ENCODE measurements around the gene HOXB9. TPM values are rescaled to one million over a fixed set of nuclear protein-coding genes. Genes with fewer than 3 reads are reported as not detected.

The HOXB9 gene
- total and polyA plus RNA-seq, 2 donors (not counting 3 experiments of a cell fraction or from before 2014, with no cell fraction given): 0.79 to 1.1 TPM

DNA sequence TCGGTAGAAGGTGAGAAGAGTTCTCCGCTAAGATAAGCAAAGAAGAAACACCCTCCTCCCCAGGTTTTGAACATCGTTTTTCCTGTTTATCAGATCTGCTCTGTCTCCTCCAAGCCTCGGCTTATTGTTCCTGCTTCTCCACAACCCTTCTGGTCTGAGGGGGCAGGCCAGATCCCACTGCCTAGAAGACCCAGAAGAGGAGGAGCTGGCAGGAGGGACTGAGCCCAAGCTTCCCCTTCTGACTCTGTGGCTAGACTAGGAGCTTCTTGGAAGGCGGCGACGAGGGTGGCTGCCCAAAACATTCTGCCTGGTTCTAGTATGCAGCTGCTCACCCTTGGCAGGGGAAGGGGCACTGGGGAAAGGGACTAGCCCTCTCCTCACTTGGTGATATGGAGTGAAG is 27.4 kb downstream of the HOXB9 start:
- intact Hi-C loops (cut with micrococcal nuclease): no loop called here
- H2AFZ ChIP-seq (ENCODE audit: low read depth, low read length): no peak overlapping the region
- no peaks in the 10 kb centered on the region for H3K9me3 ChIP-seq (replicated peaks; ENCODE audit: control insufficient read depth, insufficient read depth, low read length)
- no peak for DNase-seq (ENCODE audit: low read depth, low spot score)
- BruUV-seq (replicated peaks): no TSS peak
- TF ChIP-seq CTCF (IDR thresholded peaks at IDR 0.05; ENCODE audit: extremely low read depth in 1 of 2, insufficient read depth in 1 of 2, low read depth in 1 of 2, low read length in 2 of 2) (no peak), GATA2 (IDR thresholded peaks at IDR 0.05; ENCODE audit: insufficient read depth, insufficient read length, low read depth, low read length) (no peak), POLR2A (IDR thresholded peaks at IDR 0.05; ENCODE audit: low read depth, low read length) (no peak), EZH2 (IDR thresholded peaks at IDR 0.05; ENCODE audit: borderline replicate concordance, low read depth, low read length, severe bottlenecking) (no peak), MYC (IDR thresholded peaks at IDR 0.05; ENCODE audit: low read depth, low read length) (no peak), POLR2AphosphoS5 (IDR thresholded peaks at IDR 0.05; ENCODE audit: insufficient read depth, low read depth, low read length) (no peak), MAX (IDR thresholded peaks at IDR 0.05; ENCODE audit: insufficient read depth, insufficient read length) (no peak), JUN (IDR thresholded peaks at IDR 0.05; ENCODE audit: borderline replicate concordance, insufficient read depth, insufficient read length, low read depth) (no peak), FOS (IDR thresholded peaks at IDR 0.05; ENCODE audit: borderline replicate concordance, insufficient read depth, low read length) (no peak)
- H3K36me3 ChIP-seq (ENCODE audit: control insufficient read depth in 2 of 2, extremely low read depth in 1 of 2, insufficient read depth in 2 of 2, low read length in 2 of 2): peaks cover 3% of the 10 kb centered on the region in 2 experiments
- H3K79me2 ChIP-seq (ENCODE audit: control insufficient read depth, insufficient read depth, low read length): peaks cover 82% of the 10 kb centered on the region
- H3K4me2 ChIP-seq (ENCODE audit: insufficient read depth, low read length): peak overlapping the region; percentile 28
- no peaks in the 10 kb centered on the region for H3K9me1 ChIP-seq (replicated peaks; ENCODE audit: control insufficient read depth, extremely low read depth, insufficient read depth, low read length)
- H3K4me3 ChIP-seq (replicated peaks in 1 of 3; ENCODE audit: insufficient read depth in 1 of 3, low read depth in 1 of 3, low read length in 3 of 3): peak overlapping the region in 1 of 3 experiments; percentile 36
- ChIA-PET CTCF (interaction anchor here (0.8 to 1.8 kb wide), 4 partner anchors 11 to 383 kb away, joined by 3 to 5 read pairs (median 4); no protein-coding TSS in a partner anchor), POLR2A (interaction anchor here (1.0 kb wide), 1 partner anchor 14 kb away, joined by 4 read pairs; no protein-coding TSS in a partner anchor)
- no peak overlapping the region for H3K27ac ChIP-seq (ENCODE audit: insufficient read depth, low read depth, low read length)
- H3K9ac ChIP-seq (replicated peaks; ENCODE audit: extremely low read depth, insufficient read depth, low read length): no peak overlapping the region
- FAIRE-seq: peak; percentile 28
- no peaks in the 10 kb centered on the region for H3K27me3 ChIP-seq (ENCODE audit: control insufficient read depth in 2 of 2, insufficient read depth in 2 of 2, low read length in 2 of 2)
- no peaks in the 10 kb centered on the region for H4K20me1 ChIP-seq (replicated peaks; ENCODE audit: control insufficient read depth, extremely low read depth, insufficient read depth, low read length)
- peaks cover 35% of the 10 kb centered on the region for H3K4me1 ChIP-seq (ENCODE audit: control insufficient read depth, extremely low read depth, insufficient read depth, low read length)
- dilution Hi-C loops (cut with MboI; ENCODE audit: extremely low pct_ligation_motif_present, low sequenced_read_pairs): no loop called here

Data from endothelial cell of umbilical vein (primary cell).